ENCODE data around the gene ARHGEF2. TPM values are rescaled to one million over a fixed set of nuclear protein-coding genes. Genes with fewer than 3 reads are reported as not detected.
A peak's percentile ranks its signal among the peaks of the same experiment; 100 is the strongest.

Gene ARHGEF2
- total RNA-seq, 1 experiment from 2014 or later = 69.5 TPM

GRCh38 chr1:155961937-155962336 lies 16.4 kb downstream of the ARHGEF2 start (continued):
- TF ChIP-seq ZNF281 (CRISPR knock-in tag; IDR thresholded peaks at IDR 0.05) (no peak), ZSCAN18 (CRISPR knock-in tag; IDR thresholded peaks at IDR 0.05) (no peak), ZNF263 (CRISPR knock-in tag; IDR thresholded peaks at IDR 0.05; ENCODE audit: low read depth) (no peak), JUN (CRISPR knock-in tag; IDR thresholded peaks at IDR 0.05) (no peak), IRF1 (CRISPR knock-in tag; IDR thresholded peaks at IDR 0.05) (no peak), NR3C1 (CRISPR knock-in tag; conservative IDR thresholded peaks at IDR 0.05; ENCODE audit: low read depth) (no peak), ATF3 (CRISPR knock-in tag; conservative IDR thresholded peaks at IDR 0.05) (no peak)

- CTCF ChIA-PET = interaction anchor here (1.0 kb wide), 1 partner anchor 18 kb away, joined by 3 read pairs; the partner anchor contains the start of gene ARHGEF2
Observed at GRCh38 chr1:155960081-155960745, 18.1 kb downstream of the ARHGEF2 start.

GRCh38 chr1:155957411-155957915 lies 20.9 kb downstream of the ARHGEF2 start:
- TF ChIP-seq NFATC4 (CRISPR knock-in tag; IDR thresholded peaks at IDR 0.05) (no peak), CREB1 (CRISPR knock-in tag; IDR thresholded peaks at IDR 0.05) (no peak), GTF2I (CRISPR knock-in tag; conservative IDR thresholded peaks at IDR 0.05) (no peak), PRDM15 (CRISPR knock-in tag; IDR thresholded peaks at IDR 0.05) (peak; percentile 72), AR (CRISPR knock-in tag; IDR thresholded peaks at IDR 0.05) (no peak)
- ChIA-PET POLR2A (no interaction called here), CTCF (interaction anchor here (1.1 to 1.5 kb wide), 2 partner anchors 32 kb away, joined by 5 read pairs; no protein-coding TSS in a partner anchor)
- H3K9me3 Mint-ChIP-seq = no peaks in the 10 kb centered on the region
- H3K27me3 Mint-ChIP-seq (ENCODE audit: low read depth) = no peaks in the 10 kb centered on the region
- no peak for DNase-seq (ENCODE audit: low spot score)
- no peak overlapping the region for H3K27ac Mint-ChIP-seq
- H3K36me3 Mint-ChIP-seq = peaks cover 64% of the 10 kb centered on the region
- H3K4me3 Mint-ChIP-seq = no peak overlapping the region
- no peak for ATAC-seq
- H3K4me1 Mint-ChIP-seq = no peaks in the 10 kb centered on the region

More at GRCh38 chr1:155960081-155960745, 18.1 kb downstream of the ARHGEF2 start:
- no peaks in the 10 kb centered on the region for H3K4me1 Mint-ChIP-seq
- ATAC-seq = no peak
- no peak for DNase-seq (ENCODE audit: low spot score)
- peaks cover 63% of the 10 kb centered on the region for H3K36me3 Mint-ChIP-seq
- POLR2A ChIA-PET = interaction anchor here (0.6 to 0.7 kb wide), 2 partner anchors 18 to 181 kb away, joined by 4 to 6 read pairs; no protein-coding TSS in a partner anchor
- no peak overlapping the region for H3K4me3 Mint-ChIP-seq
- no peaks in the 10 kb centered on the region for H3K27me3 Mint-ChIP-seq (ENCODE audit: low read depth)
- H3K27ac Mint-ChIP-seq = peak overlapping the region; percentile 23; the same call in 1 of the 2 replicates
- no peak for TF ChIP-seq JAZF1 (CRISPR knock-in tag; IDR thresholded peaks at IDR 0.05)
- no peak for TF ChIP-seq TP53 (CRISPR knock-in tag; IDR thresholded peaks at IDR 0.05)
- H3K9me3 Mint-ChIP-seq = no peaks in the 10 kb centered on the region
